KOPT-K1 (cell line): Measurements from ENCODE around the gene CDK13.

Experiments used
- H3K27ac ChIP-seq: fragments of 200-600 bp; sonication (generic); 2 replicates; pipeline ENCODE4 v1.5.1; 2016; ENCODE audit warnings: antibody characterized with exemption, mild to moderate bottlenecking, low read depth, low read length; ENCODE audit not compliant: poor library complexity, severe bottlenecking
- H3K36me3 ChIP-seq: fragments of 200-600 bp; sonication (generic); 2 replicates; pipeline ENCODE4 v1.5.1; 2017; ENCODE audit warnings: antibody characterized with exemption, mild to moderate bottlenecking, low read length, moderate library complexity; ENCODE audit not compliant: insufficient read depth
- H3K9me3 ChIP-seq: fragments of 200-600 bp; sonication (generic); 2 replicates; pipeline ENCODE4 v1.5.1; 2017; ENCODE audit warnings: antibody characterized with exemption, low read length, mild to moderate bottlenecking; ENCODE audit not compliant: insufficient read depth, poor library complexity, severe bottlenecking

The CDK13 gene

GRCh38 chr7:39969431-39969830, 19.4 kb downstream of the CDK13 start:
- no peaks in the 10 kb centered on the region for H3K9me3 ChIP-seq
- no peaks in the 10 kb centered on the region for H3K36me3 ChIP-seq
- no peak overlapping the region for H3K27ac ChIP-seq

- Histone ChIP-seq H3K36me3 (no peaks in the 10 kb centered on the region), H3K9me3 (no peaks in the 10 kb centered on the region), H3K27ac (no peak overlapping the region)
Observed at GRCh38 chr7:39971924-39972323, 21.9 kb downstream of the CDK13 start.

GRCh38 chr7:39973801-39974200, 23.7 kb downstream of the CDK13 start:
- H3K36me3 ChIP-seq, result no peaks in the 10 kb centered on the region
- H3K9me3 ChIP-seq, result no peaks in the 10 kb centered on the region
- H3K27ac ChIP-seq, result no peak overlapping the region

- Histone ChIP-seq H3K36me3 (no peaks in the 10 kb centered on the region), H3K27ac (peak overlapping the region; percentile 35), H3K9me3 (no peaks in the 10 kb centered on the region)
Observed at GRCh38 chr7:39978230-39978934, 28.3 kb downstream of the CDK13 start.

- Histone ChIP-seq H3K36me3 (no peaks in the 10 kb centered on the region), H3K27ac (no peak overlapping the region), H3K9me3 (peaks cover 3% of the 10 kb centered on the region)
Observed at GRCh38 chr7:39979406-39980073, 29.5 kb downstream of the CDK13 start.

GRCh38 chr7:39985398-39985918, 35.4 kb downstream of the CDK13 start:
- H3K27ac ChIP-seq, result no peak overlapping the region
- H3K9me3 ChIP-seq, result peaks cover 3% of the 10 kb centered on the region
- peaks cover 19% of the 10 kb centered on the region for H3K36me3 ChIP-seq

GRCh38 chr7:39987641-39988347, 37.7 kb downstream of the CDK13 start:
- peaks cover 33% of the 10 kb centered on the region for H3K36me3 ChIP-seq
- peaks cover 3% of the 10 kb centered on the region for H3K9me3 ChIP-seq
- H3K27ac ChIP-seq, result no peak overlapping the region

GRCh38 chr7:40000734-40001315, 50.8 kb downstream of the CDK13 start:
- Histone ChIP-seq H3K36me3 (peaks cover 47% of the 10 kb centered on the region), H3K27ac (no peak overlapping the region), H3K9me3 (no peaks in the 10 kb centered on the region)

GRCh38 chr7:40001649-40002048, 51.6 kb downstream of the CDK13 start:
- Histone ChIP-seq H3K9me3 (no peaks in the 10 kb centered on the region), H3K27ac (no peak overlapping the region), H3K36me3 (peaks cover 48% of the 10 kb centered on the region)

GRCh38 chr7:40003597-40003996, 53.5 kb downstream of the CDK13 start:
- peaks cover 55% of the 10 kb centered on the region for H3K36me3 ChIP-seq

GRCh38 chr7:40008223-40008815, 58.3 kb downstream of the CDK13 start:
- no peak overlapping the region for H3K27ac ChIP-seq
- H3K36me3 ChIP-seq, result peaks cover 45% of the 10 kb centered on the region
- no peaks in the 10 kb centered on the region for H3K9me3 ChIP-seq

More at GRCh38 chr7:40003597-40003996, 53.5 kb downstream of the CDK13 start:
- H3K9me3 ChIP-seq, result no peaks in the 10 kb centered on the region
- H3K27ac ChIP-seq, result no peak overlapping the region

- Histone ChIP-seq H3K9me3 (no peaks in the 10 kb centered on the region), H3K27ac (no peak overlapping the region), H3K36me3 (peaks cover 35% of the 10 kb centered on the region)
Observed at GRCh38 chr7:40009301-40009700, 59.2 kb downstream of the CDK13 start.

GRCh38 chr7:40014376-40014775, 64.3 kb downstream of the CDK13 start:
- Histone ChIP-seq H3K36me3 (peaks cover 29% of the 10 kb centered on the region), H3K27ac (no peak overlapping the region), H3K9me3 (no peaks in the 10 kb centered on the region)

- Histone ChIP-seq H3K9me3 (no peaks in the 10 kb centered on the region), H3K36me3 (peaks cover 24% of the 10 kb centered on the region), H3K27ac (no peak overlapping the region)
Observed at GRCh38 chr7:40015790-40016296, 65.8 kb downstream of the CDK13 start.
